Ramos (cell line): Measurements from ENCODE around the gene BMX.

Experiments
- in situ Hi-C: fragments of 300-500 bp; cut with MboI; formaldehyde crosslinking; loops from one replicate; pipeline ENCODE4 v1.14.3; 2022; ENCODE audit warnings: low sequenced_read_pairs; ENCODE audit not compliant: unreplicated experiment

The BMX gene

GRCh38 chrX:15504661-15505060 is 4.1 kb downstream of the BMX start:
- in situ Hi-C loops, result no loop called here

GRCh38 chrX:15505101-15505500 is 4.5 kb downstream of the BMX start:
- in situ Hi-C loops, result no loop called here

DNA sequence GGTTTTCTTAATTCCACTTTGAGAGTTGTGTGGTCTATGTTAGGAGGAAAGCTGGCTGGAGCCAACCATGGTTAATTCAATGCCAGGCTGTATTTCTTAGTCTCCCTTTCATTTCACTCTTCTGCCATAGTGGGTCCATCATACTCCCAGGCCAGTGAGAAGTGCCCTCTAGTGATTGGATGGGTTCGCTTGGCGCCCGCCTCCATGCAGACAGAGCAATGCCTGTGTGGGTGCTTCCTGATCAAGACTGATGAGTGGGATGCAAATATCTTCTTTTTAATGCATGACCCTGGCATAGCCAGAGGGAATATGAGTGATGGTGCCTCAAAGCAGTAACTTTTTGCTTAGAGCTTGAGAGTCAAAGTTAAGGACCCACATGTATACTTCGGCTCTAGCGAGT is 6.4 kb downstream of the BMX start:
- in situ Hi-C loops, result no loop called here

- in situ Hi-C loops, result no loop called here
These were observed 9.2 kb downstream of the BMX start for GRCh38 chrX:15509845-15510244.

DNA sequence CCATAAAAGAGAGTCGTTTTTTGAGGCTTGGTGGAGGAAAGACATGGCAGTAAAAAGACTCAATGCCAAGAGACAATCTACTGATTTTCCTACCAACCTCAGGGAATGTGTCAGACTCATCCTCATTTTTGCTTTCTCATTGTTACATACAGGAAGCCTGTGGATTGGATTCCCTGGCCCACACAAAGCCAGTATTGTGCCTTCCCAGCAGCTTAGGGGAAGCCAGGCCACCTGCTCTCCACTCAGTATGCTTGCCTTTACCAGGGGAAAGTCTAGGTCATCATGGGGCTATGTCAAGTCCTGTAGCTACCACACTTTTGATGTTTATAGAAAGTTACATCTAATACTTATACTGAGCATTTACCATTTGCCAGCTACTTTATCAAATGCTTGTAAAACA is 11.0 kb downstream of the BMX start:
- in situ Hi-C loops, result no loop called here

GRCh38 chrX:15512401-15512965 is 11.9 kb downstream of the BMX start:
- in situ Hi-C loops, result no loop called here

DNA sequence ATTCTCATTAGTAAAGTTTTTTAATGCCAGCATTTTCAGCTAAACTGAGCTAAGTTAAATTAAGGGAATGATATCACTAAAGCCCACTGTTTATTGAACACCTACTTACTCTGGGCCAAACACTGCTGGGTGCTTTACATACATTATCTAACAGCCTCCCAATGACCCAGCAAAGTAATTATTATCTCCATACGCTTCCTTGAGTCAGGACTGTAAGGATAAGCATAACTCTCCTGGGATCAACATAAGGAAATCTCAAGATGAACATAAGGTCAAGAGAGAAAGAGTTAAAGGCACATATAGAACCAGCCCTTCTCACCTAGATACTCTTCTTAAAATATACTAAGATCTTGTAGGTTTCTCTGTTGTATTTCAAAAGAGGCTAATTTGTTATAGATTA is 13.7 kb downstream of the BMX start:
- in situ Hi-C loops, result no loop called here

GRCh38 chrX:15515931-15516330 is 15.3 kb downstream of the BMX start:
- in situ Hi-C loops, result no loop called here

GRCh38 chrX:15522464-15522863 is 21.9 kb downstream of the BMX start:
- in situ Hi-C loops, result no loop called here

GRCh38 chrX:15523088-15523487 is 22.5 kb downstream of the BMX start:
- in situ Hi-C loops, result no loop called here

DNA sequence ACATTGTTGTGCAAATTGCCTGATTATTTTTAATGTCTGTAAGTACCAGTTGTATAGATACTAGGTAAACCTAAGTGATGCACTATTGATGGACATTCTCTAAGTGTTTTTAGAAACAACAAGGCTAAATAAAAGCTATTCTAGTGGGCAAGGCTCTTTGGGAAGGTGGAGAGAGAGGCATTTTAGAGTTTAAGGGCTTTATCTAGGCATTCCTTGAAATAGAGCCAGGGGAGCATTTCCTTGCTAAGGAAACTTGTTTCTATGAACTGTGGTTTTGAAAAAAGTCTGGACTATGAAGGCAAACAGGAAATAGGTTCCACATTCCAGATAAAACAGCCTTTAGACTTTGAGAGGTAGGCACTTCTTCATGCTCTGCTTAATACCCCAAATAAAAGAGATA is 23.8 kb downstream of the BMX start:
- in situ Hi-C loops, result no loop called here

- in situ Hi-C loops, result no loop called here
These were observed 25.2 kb downstream of the BMX start for GRCh38 chrX:15525664-15526416.

GRCh38 chrX:15529165-15529564 is 28.6 kb downstream of the BMX start:
- in situ Hi-C loops, result no loop called here

DNA sequence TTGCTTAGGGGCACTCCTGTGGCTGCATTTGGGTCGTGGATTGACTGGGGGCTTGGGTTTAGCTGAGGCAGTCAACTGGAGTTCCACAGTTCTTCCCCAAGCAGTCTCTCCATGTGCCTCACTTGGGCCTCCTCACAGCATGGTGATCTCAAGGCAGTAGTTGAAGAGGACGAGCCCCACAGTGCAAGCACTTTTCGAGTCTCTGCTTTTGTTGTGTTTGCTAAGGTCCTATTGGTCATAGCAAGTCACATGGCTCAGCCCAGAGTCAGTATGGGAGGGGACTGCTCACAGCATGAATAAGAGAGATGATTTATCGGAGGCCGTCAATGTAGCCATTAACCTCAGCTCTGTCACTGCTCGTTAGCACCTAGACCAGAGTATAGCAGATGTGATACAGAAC is 29.7 kb downstream of the BMX start:
- in situ Hi-C loops, result no loop called here

GRCh38 chrX:15546745-15547144 is 46.1 kb downstream of the BMX start:
- in situ Hi-C loops, result no loop called here

DNA sequence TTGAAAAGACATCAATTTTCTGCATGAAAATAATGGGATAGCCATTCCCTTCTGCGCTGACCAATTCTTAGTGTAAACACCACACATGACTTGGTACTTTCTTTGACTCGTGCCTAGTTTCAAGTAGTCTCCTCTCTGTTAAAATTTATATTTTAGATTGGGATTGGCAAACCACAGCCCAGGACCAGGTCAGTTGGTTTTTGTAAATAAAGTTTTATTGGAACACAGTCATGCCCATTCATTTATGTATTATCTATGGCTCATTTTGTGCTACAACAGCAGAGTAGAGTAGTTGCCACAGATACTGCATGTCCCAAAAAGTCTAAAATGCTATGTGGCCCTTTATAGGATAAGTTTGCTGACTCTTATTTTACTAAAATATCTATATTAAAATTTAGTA is 46.7 kb downstream of the BMX start:
- in situ Hi-C loops, result no loop called here

DNA sequence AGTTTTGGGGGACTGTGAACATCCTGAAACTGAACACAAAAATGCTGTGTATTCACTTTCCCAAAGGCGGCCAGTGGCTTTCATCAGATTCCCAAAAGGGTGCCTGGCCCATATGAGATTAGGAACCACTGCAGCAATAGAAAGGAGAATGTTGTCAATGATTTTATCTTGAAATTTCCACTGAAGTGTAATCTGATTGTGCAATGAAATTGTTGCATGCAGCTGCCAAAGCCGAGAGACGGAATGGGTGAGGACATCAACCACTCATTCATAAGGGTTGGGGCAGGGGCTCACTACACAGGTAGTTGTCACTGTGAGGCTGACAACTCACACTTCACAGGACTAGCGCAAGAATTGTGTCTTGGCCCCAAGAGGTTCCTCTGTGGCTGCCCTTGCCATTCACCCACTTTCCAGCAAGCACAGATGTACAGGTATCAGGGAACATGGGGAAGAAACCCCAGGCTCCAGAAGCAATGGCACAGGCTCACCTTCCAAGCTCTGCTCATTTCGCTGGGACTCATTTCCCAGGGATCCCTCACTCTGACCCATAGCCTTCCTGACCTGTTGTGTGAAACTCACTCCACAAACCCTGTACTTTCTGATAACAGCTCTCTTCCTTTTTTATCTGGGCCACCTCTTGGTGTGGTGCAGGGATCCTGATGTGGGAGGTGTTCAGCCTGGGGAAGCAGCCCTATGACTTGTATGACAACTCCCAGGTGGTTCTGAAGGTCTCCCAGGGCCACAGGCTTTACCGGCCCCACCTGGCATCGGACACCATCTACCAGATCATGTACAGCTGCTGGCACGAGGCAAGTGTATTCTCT is 48.8 kb downstream of the BMX start:
- in situ Hi-C loops, result no loop called here

- in situ Hi-C loops, result no loop called here
These were observed 58.6 kb downstream of the BMX start for GRCh38 chrX:15559227-15559626.

GRCh38 chrX:15560924-15561323 is 60.3 kb downstream of the BMX start:
- in situ Hi-C loops, result no loop called here

DNA sequence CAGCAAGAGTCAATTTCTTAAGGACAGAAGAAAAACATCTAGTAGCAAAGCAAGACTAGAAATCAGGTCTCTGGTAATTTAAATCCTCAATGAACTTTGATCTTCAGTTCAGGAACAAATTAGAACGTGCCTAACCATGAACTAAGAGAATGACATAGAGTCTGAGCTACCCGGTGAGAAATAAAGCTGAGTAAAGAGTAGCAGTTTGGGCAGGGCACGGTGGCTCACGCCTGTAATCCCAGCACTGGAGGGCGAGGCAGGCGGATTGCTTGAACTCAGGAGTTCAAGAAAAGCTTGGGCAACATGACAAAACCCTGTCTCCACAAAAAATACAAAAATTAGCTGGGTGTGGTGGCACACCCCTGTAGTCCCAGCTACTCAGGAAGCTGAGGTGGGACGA is 62.4 kb downstream of the BMX start:
- in situ Hi-C loops, result no loop called here

- in situ Hi-C loops, result no loop called here
These were observed 64.5 kb downstream of the BMX start for GRCh38 chrX:15564981-15565579.
